Nephron progenitor cell (in vitro differentiated cells): Measurements from ENCODE around the gene SPG11.
"Not testable (repeated sequence)": the region's sequence is repeated elsewhere in the genome, so short reads cannot be mapped to it uniquely, and the experiment has no call there.

Source experiments
- DNase-seq: peaks from one replicate; pipeline ENCODE4 v3.0.0; 2021
- H3K27ac Mint-ChIP-seq: 2 replicates; pipeline ENCODE4 v1.8.0; 2021; ENCODE audit warnings: mild to moderate bottlenecking, moderate library complexity, mixed read lengths
- H3K27me3 Mint-ChIP-seq: 2 replicates; pipeline ENCODE4 v1.8.0; 2021; ENCODE audit warnings: mild to moderate bottlenecking, low read depth, mixed read lengths; ENCODE audit not compliant: poor library complexity
- H3K36me3 Mint-ChIP-seq: 2 replicates; pipeline ENCODE4 v1.8.0; 2021; ENCODE audit warnings: low read depth, mixed read lengths
- H3K4me1 Mint-ChIP-seq: 2 replicates; pipeline ENCODE4 v1.8.0; 2021; ENCODE audit warnings: mixed read lengths
- H3K4me3 Mint-ChIP-seq: 2 replicates; pipeline ENCODE4 v1.8.0; 2021; ENCODE audit warnings: mild to moderate bottlenecking, moderate library complexity, mixed read lengths
- H3K9me3 Mint-ChIP-seq: 2 replicates; pipeline ENCODE4 v1.8.0; 2021; ENCODE audit warnings: mild to moderate bottlenecking, moderate library complexity, mixed read lengths
- CTCF ChIP-seq: fragments of 200-600 bp; sonication (generic); IDR thresholded peaks from 2 replicates; pipeline ENCODE4 v1.5.0; 2021; ENCODE audit warnings: antibody characterized with exemption

The SPG11 gene

GRCh38 chr15:44554934-44555723 lies 108.3 kb downstream of the SPG11 start:
- H3K27me3 Mint-ChIP-seq, result no peaks in the 10 kb centered on the region
- no peaks in the 10 kb centered on the region for H3K4me1 Mint-ChIP-seq
- no peak overlapping the region for H3K4me3 Mint-ChIP-seq
- no peaks in the 10 kb centered on the region for H3K9me3 Mint-ChIP-seq
- DNase-seq, result no peak
- H3K36me3 Mint-ChIP-seq, result peaks cover 81% of the 10 kb centered on the region
- no peak overlapping the region for H3K27ac Mint-ChIP-seq
- no peak for TF ChIP-seq CTCF

GRCh38 chr15:44550734-44551133 lies 112.7 kb downstream of the SPG11 start:
- H3K4me1 Mint-ChIP-seq, result no peaks in the 10 kb centered on the region
- H3K27ac Mint-ChIP-seq, result no peak overlapping the region
- no peak for TF ChIP-seq CTCF
- no peak for DNase-seq
- peaks cover 76% of the 10 kb centered on the region for H3K36me3 Mint-ChIP-seq
- H3K9me3 Mint-ChIP-seq, result no peaks in the 10 kb centered on the region
- no peaks in the 10 kb centered on the region for H3K27me3 Mint-ChIP-seq
- H3K4me3 Mint-ChIP-seq, result no peak overlapping the region

- Mint-ChIP-seq H3K27me3 (no peaks in the 10 kb centered on the region), H3K36me3 (peaks cover 72% of the 10 kb centered on the region), H3K9me3 (no peaks in the 10 kb centered on the region), H3K27ac (no peak overlapping the region), H3K4me1 (no peaks in the 10 kb centered on the region), H3K4me3 (no peak overlapping the region)
- no peak for DNase-seq
- TF ChIP-seq CTCF, result peak; percentile 25
Observed at GRCh38 chr15:44550256-44550655, 113.2 kb downstream of the SPG11 start.

GRCh38 chr15:44549152-44549551 lies 114.3 kb downstream of the SPG11 start:
- not testable (repeated sequence) for H3K4me1 Mint-ChIP-seq, H3K27ac Mint-ChIP-seq, H3K4me3 Mint-ChIP-seq

GRCh38 chr15:44545913-44546802 lies 117.3 kb downstream of the SPG11 start:
- Mint-ChIP-seq H3K36me3 (peaks cover 64% of the 10 kb centered on the region), H3K27me3 (no peaks in the 10 kb centered on the region), H3K4me3 (no peak overlapping the region), H3K27ac (no peak overlapping the region), H3K4me1 (no peaks in the 10 kb centered on the region), H3K9me3 (no peaks in the 10 kb centered on the region)
- DNase-seq, result no peak
- no peak for TF ChIP-seq CTCF

More at GRCh38 chr15:44549152-44549551, 114.3 kb downstream of the SPG11 start:
- not testable (repeated sequence) for DNase-seq, H3K9me3 Mint-ChIP-seq, H3K27me3 Mint-ChIP-seq
- H3K36me3 Mint-ChIP-seq, result peaks cover 61% of the 10 kb centered on the region

- not testable (repeated sequence) for H3K27me3 Mint-ChIP-seq, H3K4me3 Mint-ChIP-seq, H3K4me1 Mint-ChIP-seq, DNase-seq, H3K9me3 Mint-ChIP-seq, H3K27ac Mint-ChIP-seq
- H3K36me3 Mint-ChIP-seq, result peaks cover 66% of the 10 kb centered on the region
Observed at GRCh38 chr15:44544745-44545144, 118.7 kb downstream of the SPG11 start.
